SK-N-SH (cell line): Measurements from ENCODE around the gene SEMA4G. TPM values are rescaled to one million over a fixed set of nuclear protein-coding genes. Genes with fewer than 3 reads are reported as not detected.

Source experiments
- CTCF ChIA-PET: fragments of 300-600, 350-600 bp; formaldehyde crosslinking; extraction: SDS; loops from one replicate; lab custom pipeline; 2021; lab: Yijun Ruan, JAX
- POLR2A ChIA-PET: fragments of 350-600 bp; sonication (Branson Sonifier 250); formaldehyde crosslinking; extraction: SDS; loops from one replicate; lab custom pipeline; 2020; ENCODE audit warnings: antibody characterized with exemption, inconsistent platforms; lab: Yijun Ruan, JAX
- DNase-seq: peaks from one replicate; pipeline ENCODE4 v3.0.0; 2012
- H2AFZ ChIP-seq: fragments of 200-600 bp; sonication (generic); 2 replicates; pipeline ENCODE4 v1.8.1; 2016; ENCODE audit warnings: antibody characterized with exemption, mild to moderate bottlenecking, low read depth
- H3F3A ChIP-seq: fragments of 200-600 bp; sonication (generic); replicated peaks from 2 replicates; pipeline ENCODE3; 2016; ENCODE audit warnings: antibody characterized with exemption, mild to moderate bottlenecking; ENCODE audit not compliant: insufficient read depth
- H3K27ac ChIP-seq, 2 experiments: fragments of 200-500 bp in 1 of 2; fragments of 200-600 bp in 1 of 2; sonication (Bioruptor generic) in 1 of 2; sonication (generic), shearing (Covaris generic) in 1 of 2; 2 replicates each; pipeline versions ENCODE4 v1.5.1 to v1.6.1; 2014 to 2016; ENCODE audit warnings: low read depth in 2 of 2, inconsistent platforms in 1 of 2, low read length in 1 of 2, mild to moderate bottlenecking in 1 of 2, mixed read lengths in 1 of 2
- H3K27me3 ChIP-seq: fragments of 200-600 bp; sonication (generic), shearing (Covaris generic); 2 replicates; pipeline ENCODE4 v1.6.1; 2016; ENCODE audit warnings: mixed run types; ENCODE audit not compliant: insufficient read depth
- H3K36me3 ChIP-seq, 2 experiments: fragments of 200-500 bp in 1 of 2; fragments of 200-600 bp in 1 of 2; sonication (Bioruptor generic) in 1 of 2; sonication (generic) in 1 of 2; replicated peaks in 1 of 2; 2 replicates each; pipeline versions ENCODE3 to v1.5.1; 2014 to 2016; ENCODE audit warnings: low read length in 1 of 2, mild to moderate bottlenecking in 1 of 2; ENCODE audit not compliant: insufficient read depth in 2 of 2, control insufficient read depth in 1 of 2
- H3K4me1 ChIP-seq, 2 experiments: fragments of 200-500 bp in 1 of 2; fragments of 200-600 bp in 1 of 2; sonication (Bioruptor generic) in 1 of 2; sonication (generic), shearing (Covaris generic) in 1 of 2; 2 replicates each; pipeline versions ENCODE4 v1.5.1 to v1.6.1; 2014 to 2016; ENCODE audit warnings: low read depth in 1 of 2, low read length in 1 of 2, mixed run types in 1 of 2; ENCODE audit not compliant: insufficient read depth in 2 of 2, control insufficient read depth in 1 of 2
- H3K4me2 ChIP-seq: fragments of 200-600 bp; sonication (generic), shearing (Covaris generic); 2 replicates; pipeline ENCODE4 v1.6.1; 2017; ENCODE audit warnings: mixed run types
- H3K4me3 ChIP-seq, 2 experiments: fragments of 200-500 bp in 1 of 2; fragments of 200-600 bp in 1 of 2; sonication (Bioruptor generic) in 1 of 2; sonication (generic), shearing (Covaris generic) in 1 of 2; 2 replicates each; pipeline versions ENCODE4 v1.5.1 to v1.8.1; 2014 to 2016; ENCODE audit warnings: low read depth in 2 of 2, inconsistent platforms in 1 of 2, low read length in 1 of 2, mild to moderate bottlenecking in 1 of 2, mixed read lengths in 1 of 2, moderate library complexity in 1 of 2
- H3K79me2 ChIP-seq: fragments of 200-600 bp; sonication (generic); 2 replicates; pipeline ENCODE4 v1.8.1; 2017; ENCODE audit warnings: mild to moderate bottlenecking; ENCODE audit not compliant: insufficient read depth
- H3K9ac ChIP-seq: fragments of 200-600 bp; sonication (generic); 2 replicates; pipeline ENCODE4 v1.6.1; 2017; ENCODE audit warnings: mixed run types
- H3K9me2 ChIP-seq: fragments of 200-600 bp; sonication (generic); 2 replicates; pipeline ENCODE4 v1.6.1; 2017; ENCODE audit warnings: mixed run types
- H3K9me3 ChIP-seq: fragments of 200-600 bp; sonication (generic); 2 replicates; pipeline ENCODE4 v1.6.1; 2017; ENCODE audit warnings: mixed run types, mild to moderate bottlenecking, moderate library complexity
- H4K20me1 ChIP-seq: fragments of 200-600 bp; sonication (generic); 2 replicates; pipeline ENCODE4 v1.6.1; 2017; ENCODE audit warnings: mild to moderate bottlenecking, mixed run types; ENCODE audit not compliant: insufficient read depth
- ELF1 ChIP-seq: IDR thresholded peaks from 2 replicates; pipeline ENCODE4 v1.4.0; 2012
- EZH2phosphoT487 ChIP-seq: fragments of 200-600 bp; sonication (generic); IDR thresholded peaks from 2 replicates; pipeline ENCODE4 v1.6.1; 2017; ENCODE audit warnings: low read depth, mixed run types, mild to moderate bottlenecking, antibody characterized with exemption, moderate library complexity, borderline replicate concordance
- FOXM1 ChIP-seq: IDR thresholded peaks from 2 replicates; pipeline ENCODE4 v1.4.0; 2012; ENCODE audit warnings: low read depth, mild to moderate bottlenecking
- GABPA ChIP-seq: IDR thresholded peaks from 2 replicates; pipeline ENCODE4 v1.4.0; 2012; ENCODE audit warnings: low read depth, mild to moderate bottlenecking
- JUND ChIP-seq: IDR thresholded peaks from 2 replicates; pipeline ENCODE4 v1.4.0; 2012
- MXI1 ChIP-seq: IDR thresholded peaks from 2 replicates; pipeline ENCODE4 v1.6.1; 2012; ENCODE audit warnings: mild to moderate bottlenecking, low read depth, low read length, improper control_type of control experiment
- RAD21 ChIP-seq: IDR thresholded peaks from 2 replicates; pipeline ENCODE4 v1.6.1; 2012; ENCODE audit warnings: mild to moderate bottlenecking, low read length
- RCOR1 ChIP-seq: fragments of 150-350 bp; IDR thresholded peaks from 2 replicates; pipeline ENCODE4 v1.6.1; 2017; ENCODE audit warnings: antibody characterized with exemption, low read length
- SIN3A ChIP-seq: IDR thresholded peaks from 2 replicates; pipeline ENCODE4 v1.6.1; 2012; ENCODE audit warnings: low read depth, mild to moderate bottlenecking, low read length, moderate library complexity, borderline replicate concordance
- SMC3 ChIP-seq: IDR thresholded peaks from 2 replicates; pipeline ENCODE4 v1.6.1; 2012; ENCODE audit warnings: low read depth, low read length, improper control_type of control experiment
- TCF12 ChIP-seq: IDR thresholded peaks from 2 replicates; pipeline ENCODE4 v1.4.0; 2012
- WGBS: methylation state at CpG from one replicate; pipeline ENCODE4 v1.1.6; 2017; ENCODE audit warnings: low lambda C conversion rate; 5-methylcytosine and 5-hydroxymethylcytosine counted together
- polyA plus RNA-seq, 3 experiments: library from polyadenylated mRNA; depleted of rRNA; stranded (reverse); fragments of >200 nt; gene quantifications; 2 replicates each; pipeline ENCODE4 v1.2.3, GENCODE V29; 2012
- TF ChIP-seq, protein P1 (sequence below): fragments of 200-600 bp; sonication (generic); IDR thresholded peaks from 2 replicates; pipeline ENCODE4 v1.6.1; 2017; ENCODE audit warnings: antibody characterized with exemption, mild to moderate bottlenecking, moderate library complexity
- TF ChIP-seq, protein P2 (sequence below): IDR thresholded peaks from 2 replicates; pipeline ENCODE4 v1.4.0; 2012; ENCODE audit warnings: low read depth, borderline replicate concordance
- TF ChIP-seq, protein P3 (sequence below): IDR thresholded peaks from 2 replicates; pipeline ENCODE4 v1.4.0; 2012; ENCODE audit warnings: low read depth, borderline replicate concordance

SEMA4G gene, protein sequence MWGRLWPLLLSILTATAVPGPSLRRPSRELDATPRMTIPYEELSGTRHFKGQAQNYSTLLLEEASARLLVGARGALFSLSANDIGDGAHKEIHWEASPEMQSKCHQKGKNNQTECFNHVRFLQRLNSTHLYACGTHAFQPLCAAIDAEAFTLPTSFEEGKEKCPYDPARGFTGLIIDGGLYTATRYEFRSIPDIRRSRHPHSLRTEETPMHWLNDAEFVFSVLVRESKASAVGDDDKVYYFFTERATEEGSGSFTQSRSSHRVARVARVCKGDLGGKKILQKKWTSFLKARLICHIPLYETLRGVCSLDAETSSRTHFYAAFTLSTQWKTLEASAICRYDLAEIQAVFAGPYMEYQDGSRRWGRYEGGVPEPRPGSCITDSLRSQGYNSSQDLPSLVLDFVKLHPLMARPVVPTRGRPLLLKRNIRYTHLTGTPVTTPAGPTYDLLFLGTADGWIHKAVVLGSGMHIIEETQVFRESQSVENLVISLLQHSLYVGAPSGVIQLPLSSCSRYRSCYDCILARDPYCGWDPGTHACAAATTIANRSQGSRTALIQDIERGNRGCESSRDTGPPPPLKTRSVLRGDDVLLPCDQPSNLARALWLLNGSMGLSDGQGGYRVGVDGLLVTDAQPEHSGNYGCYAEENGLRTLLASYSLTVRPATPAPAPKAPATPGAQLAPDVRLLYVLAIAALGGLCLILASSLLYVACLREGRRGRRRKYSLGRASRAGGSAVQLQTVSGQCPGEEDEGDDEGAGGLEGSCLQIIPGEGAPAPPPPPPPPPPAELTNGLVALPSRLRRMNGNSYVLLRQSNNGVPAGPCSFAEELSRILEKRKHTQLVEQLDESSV
- 15.0 and 16.2 TPM in 2 replicates for polyA plus RNA-seq (2012; rRNA removed)
- 6.9 and 10.2 TPM in 2 replicates for polyA plus RNA-seq (2012; cell fraction: cytosol; rRNA removed)
- polyA plus RNA-seq (2012; cell fraction: nucleus; rRNA removed) = 32.3 and 32.7 TPM in 2 replicates

DNA sequence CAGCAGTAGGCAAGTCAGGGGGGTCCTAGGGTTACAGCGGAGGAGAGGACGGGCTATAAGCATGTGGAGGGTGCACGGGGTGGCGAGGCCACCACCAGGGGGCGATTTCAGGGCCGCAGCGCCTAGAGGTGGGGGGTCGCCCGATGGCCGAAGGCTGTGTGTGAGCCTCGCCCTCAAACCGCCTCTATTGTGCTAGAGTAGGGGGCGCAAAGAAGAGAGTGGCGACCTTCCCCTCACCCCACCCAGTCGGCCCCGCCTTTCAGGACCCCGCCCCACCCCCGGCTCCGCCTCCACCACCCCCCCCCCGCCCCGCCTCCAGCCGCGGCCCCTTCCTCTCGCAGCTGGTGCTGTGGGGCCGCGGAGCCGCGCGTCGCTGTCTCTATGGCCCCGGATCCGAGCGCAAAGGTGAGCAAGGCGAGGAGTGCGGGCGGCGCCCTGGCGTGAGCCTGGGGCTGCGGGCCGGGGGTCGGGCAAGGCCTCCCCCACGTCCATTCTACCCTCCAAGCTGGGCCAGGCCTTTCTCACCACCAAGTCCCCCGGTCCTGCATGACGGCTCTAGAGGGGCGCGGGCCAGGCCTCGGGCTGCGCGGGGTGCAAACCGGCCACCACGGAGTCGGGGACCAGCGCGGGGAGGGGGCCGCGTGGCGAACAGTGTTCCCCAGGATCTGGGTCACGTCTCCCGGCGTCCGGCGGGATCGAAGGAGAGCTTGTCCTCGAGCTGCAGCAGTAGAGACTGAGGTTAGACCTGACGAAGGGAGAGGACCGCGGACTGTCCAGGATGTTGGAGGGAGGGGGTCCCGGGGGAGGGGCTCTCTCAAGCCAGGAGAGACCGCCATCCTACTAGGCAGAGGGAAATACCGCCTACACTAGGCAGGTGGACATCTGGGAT lies at the start of gene SEMA4G:
TSS of gene SEMA4G (plus strand) at position 318 of the 889 bp plus-strand sequence. CDS start 3,409 bp downstream, outside the sequence.
- CTCF ChIA-PET = interaction anchor here (0.5 to 3.4 kb wide), 21 partner anchors 12 to 250 kb away, joined by 3 to 24 read pairs (median 4); partner anchors contain the start of gene LZTS2
- H3K4me2 ChIP-seq = peak within 1 kb of the TSS; percentile 99
- no peaks in the 10 kb centered on the region for H3K9me3 ChIP-seq
- peak; percentile 97 for DNase-seq
- peak within 1 kb of the TSS; percentile 79 to 82 for H3K4me3 ChIP-seq
- no peaks in the 10 kb centered on the region for H4K20me1 ChIP-seq
- H3K9me2 ChIP-seq = no peaks in the 10 kb centered on the region
- H3K27ac ChIP-seq = peak within 1 kb of the TSS in 1 of 2 experiments; percentile 53; a peak in 1 of 4 replicates
- H3K4me1 ChIP-seq = peaks cover 4 to 19% of the 10 kb centered on the region in 2 experiments; a peak in 2 of 4 replicates
- 0 out of 2 replicates have a peak, but pooled peaks have one; percentile 14 for TF ChIP-seq SMC3
- TF ChIP-seq SIN3A = no peak
- TF ChIP-seq MXI1 = peak; percentile 25; the same call in 1 of the 2 replicates
- peak; percentile 24 for TF ChIP-seq RAD21
- TF ChIP-seq, protein P1, sequence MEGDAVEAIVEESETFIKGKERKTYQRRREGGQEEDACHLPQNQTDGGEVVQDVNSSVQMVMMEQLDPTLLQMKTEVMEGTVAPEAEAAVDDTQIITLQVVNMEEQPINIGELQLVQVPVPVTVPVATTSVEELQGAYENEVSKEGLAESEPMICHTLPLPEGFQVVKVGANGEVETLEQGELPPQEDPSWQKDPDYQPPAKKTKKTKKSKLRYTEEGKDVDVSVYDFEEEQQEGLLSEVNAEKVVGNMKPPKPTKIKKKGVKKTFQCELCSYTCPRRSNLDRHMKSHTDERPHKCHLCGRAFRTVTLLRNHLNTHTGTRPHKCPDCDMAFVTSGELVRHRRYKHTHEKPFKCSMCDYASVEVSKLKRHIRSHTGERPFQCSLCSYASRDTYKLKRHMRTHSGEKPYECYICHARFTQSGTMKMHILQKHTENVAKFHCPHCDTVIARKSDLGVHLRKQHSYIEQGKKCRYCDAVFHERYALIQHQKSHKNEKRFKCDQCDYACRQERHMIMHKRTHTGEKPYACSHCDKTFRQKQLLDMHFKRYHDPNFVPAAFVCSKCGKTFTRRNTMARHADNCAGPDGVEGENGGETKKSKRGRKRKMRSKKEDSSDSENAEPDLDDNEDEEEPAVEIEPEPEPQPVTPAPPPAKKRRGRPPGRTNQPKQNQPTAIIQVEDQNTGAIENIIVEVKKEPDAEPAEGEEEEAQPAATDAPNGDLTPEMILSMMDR = peak; percentile 79
- peaks cover 3% of the 10 kb centered on the region for H3F3A ChIP-seq
- H2AFZ ChIP-seq = peak within 1 kb of the TSS; percentile 85
- H3K36me3 ChIP-seq = peaks cover 11 to 23% of the 10 kb centered on the region in 2 experiments
- WGBS = 8% methylated on average over 20 of the region's 70 CpGs
- H3K79me2 ChIP-seq = no peaks in the 10 kb centered on the region
- no peaks in the 10 kb centered on the region for H3K27me3 ChIP-seq
- H3K9ac ChIP-seq = peak within 1 kb of the TSS; percentile 61
- POLR2A ChIA-PET = no interaction called here

DNA sequence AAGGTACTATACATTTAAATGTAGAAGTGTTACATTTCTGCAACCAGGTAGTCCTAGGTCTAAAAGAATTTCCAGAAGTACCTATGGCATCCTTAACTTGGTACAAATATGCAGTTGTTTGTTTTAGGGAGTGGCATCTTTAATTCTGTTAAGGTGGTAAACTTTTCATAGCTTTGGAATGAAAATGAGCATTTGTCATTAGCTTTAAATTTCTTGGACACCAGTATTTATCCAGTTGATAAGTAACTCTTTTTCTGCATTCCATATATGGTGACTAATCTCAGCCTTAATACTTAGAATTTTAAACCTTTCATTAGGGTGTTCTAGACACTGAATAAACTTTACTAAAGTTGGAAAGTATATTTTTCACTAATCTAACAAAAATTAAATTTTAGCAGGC lies 45.7 kb upstream of the SEMA4G start:
- Histone ChIP-seq H3K4me3 (no peak overlapping the region), H3K27me3 (no peaks in the 10 kb centered on the region), H3K4me1 (no peaks in the 10 kb centered on the region), H4K20me1 (no peaks in the 10 kb centered on the region), H3K4me2 (no peak overlapping the region), H3K9me2 (no peaks in the 10 kb centered on the region), H3K79me2 (peaks cover 30% of the 10 kb centered on the region; the same call in 1 of the 2 replicates), H3K27ac (no peak overlapping the region), H3K36me3 (peaks cover 63 to 92% of the 10 kb centered on the region in 2 experiments), H2AFZ (no peak overlapping the region), H3K9me3 (no peaks in the 10 kb centered on the region), H3K9ac (no peak overlapping the region), H3F3A (peaks cover 5% of the 10 kb centered on the region)
- POLR2A ChIA-PET = interaction anchor here (0.6 kb wide), 1 partner anchor 32 kb away, joined by 4 read pairs; no protein-coding TSS in a partner anchor
- CTCF ChIA-PET = interaction anchor here (0.7 to 1.2 kb wide), 2 partner anchors 11 to 49 kb away, joined by 3 to 4 read pairs; no protein-coding TSS in a partner anchor
- no peak for DNase-seq
- TF ChIP-seq MXI1 (no peak), SIN3A (no peak), FOXM1 (no peak), GABPA (no peak), ELF1 (no peak), EZH2phosphoT487 (no peak), RCOR1 (no peak), JUND (no peak), TCF12 (no peak)
- TF ChIP-seq, protein P1 = no peak
- TF ChIP-seq, protein P2, sequence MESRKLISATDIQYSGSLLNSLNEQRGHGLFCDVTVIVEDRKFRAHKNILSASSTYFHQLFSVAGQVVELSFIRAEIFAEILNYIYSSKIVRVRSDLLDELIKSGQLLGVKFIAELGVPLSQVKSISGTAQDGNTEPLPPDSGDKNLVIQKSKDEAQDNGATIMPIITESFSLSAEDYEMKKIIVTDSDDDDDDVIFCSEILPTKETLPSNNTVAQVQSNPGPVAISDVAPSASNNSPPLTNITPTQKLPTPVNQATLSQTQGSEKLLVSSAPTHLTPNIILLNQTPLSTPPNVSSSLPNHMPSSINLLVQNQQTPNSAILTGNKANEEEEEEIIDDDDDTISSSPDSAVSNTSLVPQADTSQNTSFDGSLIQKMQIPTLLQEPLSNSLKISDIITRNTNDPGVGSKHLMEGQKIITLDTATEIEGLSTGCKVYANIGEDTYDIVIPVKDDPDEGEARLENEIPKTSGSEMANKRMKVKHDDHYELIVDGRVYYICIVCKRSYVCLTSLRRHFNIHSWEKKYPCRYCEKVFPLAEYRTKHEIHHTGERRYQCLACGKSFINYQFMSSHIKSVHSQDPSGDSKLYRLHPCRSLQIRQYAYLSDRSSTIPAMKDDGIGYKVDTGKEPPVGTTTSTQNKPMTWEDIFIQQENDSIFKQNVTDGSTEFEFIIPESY = no peak
- TF ChIP-seq, protein P3, sequence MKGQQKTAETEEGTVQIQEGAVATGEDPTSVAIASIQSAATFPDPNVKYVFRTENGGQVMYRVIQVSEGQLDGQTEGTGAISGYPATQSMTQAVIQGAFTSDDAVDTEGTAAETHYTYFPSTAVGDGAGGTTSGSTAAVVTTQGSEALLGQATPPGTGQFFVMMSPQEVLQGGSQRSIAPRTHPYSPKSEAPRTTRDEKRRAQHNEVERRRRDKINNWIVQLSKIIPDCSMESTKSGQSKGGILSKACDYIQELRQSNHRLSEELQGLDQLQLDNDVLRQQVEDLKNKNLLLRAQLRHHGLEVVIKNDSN = no peak
